GDM1 (cell line): ENCODE results near the gene SEMA7A.
"Not testable (repeated sequence)": the region's sequence is repeated elsewhere in the genome, so short reads cannot be mapped to it uniquely, and the experiment has no call there.

ENCODE experiments used
- DNase-seq: peaks from one replicate; lab custom pipeline; 2025; lab: John Stamatoyannopoulos, UW

Gene SEMA7A, protein sequence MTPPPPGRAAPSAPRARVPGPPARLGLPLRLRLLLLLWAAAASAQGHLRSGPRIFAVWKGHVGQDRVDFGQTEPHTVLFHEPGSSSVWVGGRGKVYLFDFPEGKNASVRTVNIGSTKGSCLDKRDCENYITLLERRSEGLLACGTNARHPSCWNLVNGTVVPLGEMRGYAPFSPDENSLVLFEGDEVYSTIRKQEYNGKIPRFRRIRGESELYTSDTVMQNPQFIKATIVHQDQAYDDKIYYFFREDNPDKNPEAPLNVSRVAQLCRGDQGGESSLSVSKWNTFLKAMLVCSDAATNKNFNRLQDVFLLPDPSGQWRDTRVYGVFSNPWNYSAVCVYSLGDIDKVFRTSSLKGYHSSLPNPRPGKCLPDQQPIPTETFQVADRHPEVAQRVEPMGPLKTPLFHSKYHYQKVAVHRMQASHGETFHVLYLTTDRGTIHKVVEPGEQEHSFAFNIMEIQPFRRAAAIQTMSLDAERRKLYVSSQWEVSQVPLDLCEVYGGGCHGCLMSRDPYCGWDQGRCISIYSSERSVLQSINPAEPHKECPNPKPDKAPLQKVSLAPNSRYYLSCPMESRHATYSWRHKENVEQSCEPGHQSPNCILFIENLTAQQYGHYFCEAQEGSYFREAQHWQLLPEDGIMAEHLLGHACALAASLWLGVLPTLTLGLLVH

DNA sequence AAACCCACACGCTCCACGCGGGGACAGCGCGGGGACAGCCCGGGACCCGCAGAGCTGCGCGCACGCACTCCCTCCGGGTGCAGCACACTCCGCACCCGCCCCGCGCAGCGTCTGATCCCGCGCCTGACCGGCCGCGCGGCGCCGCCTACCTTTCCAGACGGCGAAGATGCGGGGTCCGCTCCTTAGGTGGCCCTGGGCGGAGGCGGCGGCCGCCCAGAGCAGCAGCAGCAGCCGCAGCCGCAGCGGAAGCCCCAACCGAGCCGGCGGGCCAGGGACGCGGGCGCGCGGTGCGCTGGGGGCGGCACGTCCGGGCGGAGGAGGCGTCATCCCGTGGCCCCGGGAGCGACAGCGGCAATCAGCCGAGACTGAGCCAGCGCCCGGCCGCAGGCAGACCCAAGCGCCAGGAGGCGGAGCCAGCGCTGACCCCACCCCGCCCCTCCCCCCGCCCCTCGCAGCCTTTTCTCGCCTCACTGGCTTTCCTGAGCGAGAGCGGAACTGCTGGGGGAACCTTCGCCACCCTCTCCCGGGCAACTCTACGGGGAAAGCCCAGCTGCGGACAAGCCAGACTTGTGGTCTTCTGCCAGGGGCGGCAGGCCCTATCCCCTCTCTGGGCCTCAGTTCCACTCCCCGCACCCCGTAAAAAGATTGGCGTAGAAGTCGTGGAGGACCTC is at the start of gene SEMA7A:
TSS of gene SEMA7A (minus strand) at position 367 of the 671 bp plus-strand sequence. CDS start at position 327, 40 bp downstream.
- DNase-seq: peak; percentile 78

DNA sequence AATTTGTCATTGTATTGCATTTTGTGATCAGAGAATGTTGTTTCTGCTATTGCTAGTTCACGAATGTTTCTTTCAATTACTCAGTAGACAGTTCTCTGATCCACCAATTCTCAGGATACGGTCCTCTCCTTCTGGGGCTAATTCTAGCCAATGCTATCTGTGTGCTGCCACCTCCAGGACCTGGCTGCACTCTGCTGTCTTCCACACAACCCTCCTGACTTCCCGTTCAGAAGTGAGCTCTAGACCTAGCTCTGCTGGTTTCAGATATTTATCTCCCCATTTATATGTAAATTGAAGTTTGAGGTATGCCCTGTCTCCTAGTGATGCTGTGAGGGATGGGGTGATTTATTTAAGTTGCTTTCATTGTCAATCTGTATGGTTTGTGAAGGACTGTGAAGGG is 48.9 kb upstream of the SEMA7A start:
- no peak for DNase-seq

DNA sequence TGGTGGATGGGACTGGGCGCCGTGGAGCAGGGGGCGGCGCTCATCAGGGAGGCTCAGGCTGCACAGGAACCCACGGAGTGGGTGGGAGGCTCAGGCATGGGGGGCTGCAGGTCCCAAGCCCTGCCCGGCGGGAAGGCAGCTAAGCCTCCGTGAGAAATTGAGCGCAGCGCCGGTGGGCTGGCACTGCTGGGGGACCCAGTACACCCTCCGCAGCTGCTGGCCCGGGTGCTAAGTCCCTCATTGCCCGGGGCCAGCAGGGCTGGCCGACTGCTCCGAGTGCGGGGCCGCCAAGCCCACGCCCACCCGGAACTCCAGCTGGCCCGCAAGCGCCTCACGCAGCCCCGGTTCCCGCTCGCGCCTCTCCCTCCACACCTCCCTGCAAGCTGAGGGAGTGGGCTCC is 46.6 kb upstream of the SEMA7A start:
- DNase-seq: not testable (repeated sequence)

DNA sequence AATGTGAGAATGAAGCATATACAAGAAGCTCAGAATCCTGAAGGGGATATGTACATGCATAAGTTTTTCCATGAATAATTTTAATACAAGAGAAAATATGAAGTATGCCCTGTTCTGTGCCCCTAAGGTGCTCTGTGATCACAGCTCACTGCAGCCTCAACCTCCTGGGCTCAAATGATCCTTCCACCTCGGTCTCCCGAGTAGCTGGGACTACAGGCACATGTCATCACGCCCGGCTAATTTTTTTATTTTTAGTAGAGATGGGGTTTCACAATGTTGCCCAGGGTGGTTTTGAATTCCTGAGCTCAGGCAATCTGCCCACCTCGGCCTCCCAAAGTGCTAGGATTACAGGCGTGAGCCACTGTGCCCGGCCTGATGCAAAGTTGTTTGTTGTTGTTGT is 37.9 kb upstream of the SEMA7A start:
- not testable (repeated sequence) for DNase-seq

DNA sequence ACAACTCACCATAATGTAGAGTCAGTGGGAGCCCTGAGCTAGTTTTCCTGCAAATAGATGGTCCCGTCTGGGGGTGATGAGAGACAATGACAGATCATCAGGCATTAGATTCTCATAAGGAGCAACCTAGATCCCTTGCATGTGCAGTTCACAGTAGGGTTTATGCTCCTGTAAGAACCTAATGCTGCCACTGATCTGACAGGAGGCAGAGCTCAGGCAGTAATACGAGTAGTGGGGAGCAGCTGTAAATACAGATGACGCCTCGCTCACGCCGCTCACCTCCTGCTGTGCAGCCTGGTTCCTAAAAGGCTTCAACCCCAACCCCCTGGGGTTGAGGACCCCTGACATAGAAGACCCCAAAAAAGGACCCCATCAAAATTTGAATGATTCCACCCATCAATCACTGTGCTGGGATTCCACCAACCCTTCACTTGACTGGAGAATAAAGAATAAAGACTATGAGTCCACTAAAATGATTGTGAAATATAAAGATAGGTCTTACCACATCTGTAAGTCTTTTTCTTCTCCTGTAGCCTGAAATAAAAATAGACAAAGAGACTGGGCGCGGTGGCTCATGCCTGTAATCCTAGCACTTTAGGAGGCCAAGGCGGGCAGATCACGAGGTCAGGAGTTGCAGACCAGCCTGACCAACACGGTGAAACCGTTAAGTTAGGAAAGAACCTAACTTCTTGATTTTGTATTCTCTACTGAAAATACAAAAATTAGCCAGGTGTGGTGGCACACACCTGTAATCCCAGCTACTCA is 37.1 kb upstream of the SEMA7A start:
- DNase-seq: no peak

DNA sequence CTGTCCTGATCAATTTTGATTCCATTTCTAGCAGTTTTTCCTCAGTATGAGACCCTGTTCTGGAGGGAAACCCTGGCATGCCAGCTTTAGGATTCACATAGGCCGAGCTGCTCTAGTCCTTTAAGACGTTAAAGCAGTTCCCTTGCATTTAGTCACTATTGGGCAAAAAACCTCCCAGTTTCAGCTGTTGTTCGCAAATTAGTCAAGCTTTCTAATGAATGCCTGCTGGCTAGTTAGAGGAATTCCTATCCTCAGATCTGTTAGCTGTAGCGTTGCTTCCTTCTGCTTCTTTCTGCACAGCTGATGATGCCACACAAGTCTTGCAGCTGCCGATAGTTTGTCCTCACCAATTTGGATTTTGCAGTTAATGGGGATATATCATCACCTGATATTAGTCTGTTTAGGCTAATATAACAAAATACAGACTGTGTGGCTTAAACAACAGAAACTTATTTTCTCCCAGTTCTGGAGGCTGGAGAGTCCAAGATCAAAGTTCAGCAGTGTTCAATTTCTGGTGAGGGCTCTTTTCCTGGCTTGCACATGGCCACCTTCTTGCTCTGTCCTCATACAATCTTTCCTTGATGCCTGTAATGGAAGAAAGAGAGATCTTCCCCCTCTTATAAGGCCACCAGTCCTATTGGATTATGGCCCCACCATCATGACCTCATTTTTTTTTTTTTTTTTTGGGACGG is 34.7 kb upstream of the SEMA7A start:
- DNase-seq: no peak

DNA sequence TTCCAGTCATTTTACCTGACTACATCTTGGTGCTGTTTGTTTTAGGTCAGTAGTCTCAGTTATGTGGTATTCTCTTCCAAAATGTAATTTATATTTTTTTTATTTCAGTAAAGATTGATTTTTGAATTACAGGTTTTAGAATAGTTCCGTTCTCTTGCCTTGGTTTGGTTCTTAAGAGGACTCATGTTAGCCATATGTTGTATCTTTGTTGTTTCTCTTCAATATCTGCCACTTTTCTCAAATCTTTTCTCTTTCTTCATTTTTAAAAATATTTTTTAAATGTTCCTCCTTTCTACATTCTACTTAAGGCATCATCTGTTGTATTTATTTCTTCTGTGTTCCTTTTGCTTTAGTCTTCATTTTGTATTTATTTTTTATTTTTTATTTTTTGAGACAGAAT is 32.8 kb upstream of the SEMA7A start:
- no peak for DNase-seq

DNA sequence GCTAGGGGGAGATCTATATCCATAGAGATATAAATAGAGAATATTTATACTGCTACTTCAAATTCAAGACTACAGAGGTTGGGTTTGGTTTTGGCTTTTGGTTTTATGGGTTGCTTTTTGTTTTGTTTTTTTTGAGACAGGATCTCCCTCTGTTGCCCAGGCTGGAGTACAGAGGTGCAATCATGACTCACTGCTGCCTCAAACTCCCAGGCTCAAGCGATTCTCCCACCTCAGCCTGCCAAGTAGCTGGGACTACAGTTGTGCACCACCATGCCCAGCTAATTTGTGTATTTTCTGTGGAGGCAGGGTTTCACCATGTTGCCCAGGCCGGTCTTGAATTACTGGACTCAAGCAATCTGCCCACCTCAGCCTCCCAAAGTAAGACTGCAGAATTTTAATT is 31.1 kb upstream of the SEMA7A start:
- DNase-seq: no peak

DNA sequence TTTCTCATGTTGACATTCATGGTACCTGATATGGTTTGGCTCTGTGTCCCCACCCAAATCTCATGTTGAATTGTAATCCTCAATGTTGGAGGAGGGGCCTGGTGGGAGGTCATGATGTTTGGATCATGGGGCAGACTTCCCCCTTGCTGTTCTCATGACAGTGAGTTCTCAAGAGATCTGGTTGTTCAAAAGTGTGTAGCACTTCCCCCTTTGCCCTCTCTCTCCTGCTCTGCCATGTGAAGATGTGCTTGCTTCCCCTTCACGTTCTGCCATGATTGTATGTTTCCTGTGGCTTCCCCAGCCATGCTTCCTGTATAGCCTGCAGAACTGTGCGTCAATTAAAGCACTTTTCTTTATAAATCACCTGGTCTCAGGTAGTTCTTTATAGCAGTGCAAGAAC is 30.5 kb upstream of the SEMA7A start:
- peak; percentile 27 for DNase-seq

DNA sequence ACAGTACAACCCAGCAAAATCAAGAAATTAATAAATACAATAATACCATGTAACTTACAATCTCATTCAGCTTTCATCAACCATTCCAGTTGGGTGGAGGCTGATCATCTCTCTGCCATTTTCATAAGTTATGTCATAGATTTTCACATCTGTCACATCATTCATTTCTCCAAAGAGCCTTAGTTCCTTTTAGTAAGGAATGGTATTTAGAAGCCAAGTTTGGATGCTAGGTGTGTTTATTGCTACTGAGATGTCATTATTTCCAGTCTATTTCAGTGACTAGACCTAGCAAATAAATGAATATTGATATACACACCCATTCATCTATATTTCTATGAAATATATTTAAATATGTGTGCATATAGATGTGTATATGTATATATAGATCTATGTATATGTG is 29.9 kb upstream of the SEMA7A start:
- DNase-seq: no peak

DNA sequence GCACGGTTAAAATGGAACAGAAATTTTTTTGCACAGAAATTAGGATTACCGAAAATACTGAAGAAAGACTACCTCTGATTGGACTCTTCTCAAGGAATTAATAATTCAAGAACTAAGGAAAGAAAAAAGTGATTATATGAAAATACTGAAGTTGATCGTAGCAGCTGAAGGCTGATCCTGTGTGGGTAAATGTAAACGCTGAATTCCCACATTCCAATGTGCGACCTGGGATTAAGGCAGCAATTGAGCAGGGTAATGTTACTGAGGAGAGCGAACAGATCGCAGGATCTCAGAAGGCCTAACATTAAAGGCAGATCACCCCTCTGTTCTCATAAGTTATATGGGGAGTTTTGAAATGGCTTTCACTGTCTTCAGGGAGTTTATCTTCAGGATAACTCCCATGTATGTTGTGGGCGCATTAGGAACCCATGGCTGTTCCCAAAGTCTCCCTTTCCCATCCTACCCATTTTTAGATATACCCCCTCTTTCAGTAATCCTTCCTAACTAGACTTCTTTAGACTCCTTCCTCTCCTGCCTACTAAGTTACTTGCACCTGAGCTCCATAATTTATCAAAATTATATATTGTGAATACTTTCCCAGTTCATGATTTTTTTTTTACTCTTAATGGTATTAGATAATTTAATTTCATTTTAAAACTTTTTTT is 28.2 kb upstream of the SEMA7A start:
- DNase-seq: no peak

DNA sequence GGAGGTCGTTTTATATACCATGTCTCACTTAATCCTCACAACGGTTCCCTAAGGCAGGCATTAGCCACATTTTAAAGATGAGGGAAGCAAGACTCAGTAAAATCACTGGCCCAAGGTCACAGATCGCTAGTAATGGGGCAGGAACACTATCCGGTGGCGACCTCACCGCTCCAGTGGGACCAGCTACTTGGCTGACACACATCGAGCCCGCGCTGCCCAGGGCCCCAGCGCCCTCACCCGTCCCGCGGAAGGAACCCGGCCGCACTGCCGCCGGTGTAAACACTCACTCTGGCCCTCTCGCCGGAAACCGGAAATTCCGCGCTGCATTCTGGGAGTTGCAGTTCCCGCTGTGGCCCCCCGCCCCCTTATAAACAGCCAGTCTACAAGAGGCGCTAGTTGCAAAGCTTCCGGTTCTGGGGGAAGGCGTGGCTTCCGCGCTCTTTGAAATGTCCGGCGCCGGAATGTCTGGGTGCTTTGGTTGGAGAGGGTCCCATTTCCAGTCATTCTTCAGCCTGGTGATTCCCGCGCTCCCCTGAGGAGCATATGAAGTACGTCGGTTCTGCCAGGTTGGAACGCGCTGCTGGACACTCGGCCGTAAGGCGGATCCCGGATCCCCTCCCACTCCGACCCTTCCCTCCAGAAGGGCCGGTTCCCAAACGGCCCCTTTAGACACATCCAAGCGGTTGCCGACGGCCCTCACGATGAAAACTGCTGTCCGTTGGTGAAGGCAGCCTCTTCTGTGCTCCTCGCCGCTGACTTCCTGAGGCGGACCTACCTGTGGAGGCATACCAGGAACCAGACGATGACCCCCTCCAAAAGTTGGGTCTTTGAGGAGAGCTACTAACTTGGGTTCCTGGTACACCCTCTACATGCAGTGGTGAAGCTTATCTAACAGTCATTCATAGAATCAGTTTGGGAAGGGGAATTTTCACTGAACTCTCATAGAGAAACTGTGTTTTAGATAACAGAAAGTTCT is 27.4 kb upstream of the SEMA7A start, which contains the start of gene UBL7:
TSS of gene UBL7 (minus strand) at position 290 of the 976 bp plus-strand sequence. CDS start 2,293 bp downstream, outside the sequence.
- peak; percentile 92 for DNase-seq

DNA sequence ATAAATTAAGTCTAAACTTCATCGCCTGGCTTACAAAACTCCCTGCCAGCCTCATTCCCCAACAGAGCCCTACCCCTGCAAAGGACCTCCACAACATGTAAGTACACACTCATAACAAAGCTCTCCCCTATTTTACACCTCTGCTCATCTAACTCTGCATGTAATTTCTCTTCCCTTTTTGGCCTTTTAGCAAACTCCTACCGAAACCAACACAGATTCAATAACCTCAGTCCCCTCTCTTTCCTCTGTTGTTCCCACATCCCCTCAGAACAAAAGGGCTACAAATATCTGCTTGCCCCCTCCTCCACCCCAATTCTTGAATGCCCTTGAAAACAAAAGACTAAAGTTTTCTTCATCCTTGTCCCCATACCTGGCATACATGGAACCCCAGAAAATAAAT is 26.5 kb upstream of the SEMA7A start:
- DNase-seq: no peak

DNA sequence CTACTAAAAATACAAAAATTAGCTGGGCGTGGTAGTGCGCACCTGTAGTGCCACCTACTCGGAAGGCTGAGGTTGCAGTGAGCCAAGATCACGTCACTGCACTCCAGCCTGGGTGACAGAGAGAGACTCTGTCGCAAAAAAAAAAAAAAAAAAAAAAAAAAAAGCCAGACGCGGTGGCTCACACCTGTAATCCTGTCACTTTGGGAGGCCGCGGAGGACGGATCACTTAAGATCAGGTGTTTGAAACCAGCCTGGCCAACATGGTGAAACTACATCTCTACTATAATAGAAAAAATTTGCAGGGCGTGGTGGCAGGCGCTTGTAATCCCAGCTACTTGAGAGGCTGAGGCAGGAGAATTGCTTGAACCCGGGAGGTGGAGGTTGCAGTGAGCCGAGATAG is 26.0 kb upstream of the SEMA7A start:
- not testable (repeated sequence) for DNase-seq

DNA sequence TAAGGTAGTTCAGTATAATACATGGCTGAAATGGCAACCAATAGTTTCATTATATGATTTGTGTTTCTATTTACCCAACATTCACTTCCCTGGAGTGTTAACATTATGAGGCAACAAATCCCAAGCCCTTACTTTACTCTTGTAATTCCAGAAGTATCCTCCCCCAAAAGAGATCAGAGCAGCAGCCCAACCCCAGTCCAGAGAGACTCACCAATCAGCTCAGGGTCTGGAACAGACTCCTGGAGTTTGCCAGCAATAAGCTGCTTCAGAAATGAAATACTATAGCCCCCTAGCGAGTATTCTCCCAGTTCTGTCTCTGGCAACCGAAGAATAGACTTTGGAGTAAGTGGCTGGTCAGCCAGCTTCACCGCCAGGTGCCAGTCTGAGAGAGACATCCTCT is 24.7 kb upstream of the SEMA7A start:
- DNase-seq: no peak

DNA sequence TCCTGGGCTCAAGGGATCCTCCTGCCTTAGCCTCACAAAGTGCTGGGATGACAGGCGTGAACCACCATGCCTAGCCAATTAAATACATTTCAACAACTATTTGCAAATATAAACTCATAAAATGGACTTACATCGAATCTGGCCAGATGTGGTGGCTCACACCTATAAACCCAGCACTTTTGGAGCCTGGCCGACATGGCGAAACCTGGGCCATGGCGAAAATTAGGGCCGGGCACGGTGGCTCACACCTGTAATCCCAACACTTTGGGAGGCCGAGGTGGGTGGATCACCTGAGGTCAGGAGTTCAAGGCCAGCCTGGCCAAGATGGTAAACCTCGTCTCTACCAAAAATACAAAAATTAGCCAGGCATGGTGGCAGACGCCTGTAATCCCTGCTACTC is 23.3 kb upstream of the SEMA7A start:
- DNase-seq: not testable (repeated sequence)

DNA sequence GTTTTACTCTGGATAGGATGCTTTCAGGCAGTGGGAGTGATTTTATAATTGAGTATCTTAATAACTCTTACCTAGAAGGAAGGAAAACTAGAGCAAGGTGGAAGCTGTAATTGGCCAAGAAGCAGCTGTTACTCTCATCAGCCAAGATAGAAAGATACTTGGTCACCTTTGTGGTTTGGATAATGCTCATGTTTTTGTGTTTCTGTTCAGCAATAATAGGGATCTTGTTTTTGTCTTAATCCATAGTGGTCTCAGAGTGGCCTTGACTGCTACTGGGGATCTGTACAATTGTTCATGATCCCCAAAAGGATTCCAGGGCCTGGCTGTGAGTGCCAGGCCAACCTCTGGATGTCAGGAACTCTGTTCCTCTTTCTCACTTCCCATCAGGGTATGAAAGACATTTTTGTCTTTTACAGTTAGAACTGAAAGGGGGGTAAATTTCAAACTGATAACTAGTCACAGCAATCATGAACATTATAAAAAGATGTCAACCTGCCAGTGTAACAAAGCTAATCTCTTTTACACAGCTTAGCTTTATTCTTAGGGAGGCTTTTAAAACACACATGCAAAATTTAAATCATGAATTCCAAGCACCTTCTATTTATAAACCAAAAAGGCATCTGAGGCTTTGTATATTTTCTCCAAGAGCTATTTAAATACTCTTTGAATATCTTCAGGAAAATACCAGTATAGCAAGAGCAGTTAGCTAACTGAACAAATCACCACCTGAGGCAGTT is 21.2 kb upstream of the SEMA7A start:
- no peak for DNase-seq

DNA sequence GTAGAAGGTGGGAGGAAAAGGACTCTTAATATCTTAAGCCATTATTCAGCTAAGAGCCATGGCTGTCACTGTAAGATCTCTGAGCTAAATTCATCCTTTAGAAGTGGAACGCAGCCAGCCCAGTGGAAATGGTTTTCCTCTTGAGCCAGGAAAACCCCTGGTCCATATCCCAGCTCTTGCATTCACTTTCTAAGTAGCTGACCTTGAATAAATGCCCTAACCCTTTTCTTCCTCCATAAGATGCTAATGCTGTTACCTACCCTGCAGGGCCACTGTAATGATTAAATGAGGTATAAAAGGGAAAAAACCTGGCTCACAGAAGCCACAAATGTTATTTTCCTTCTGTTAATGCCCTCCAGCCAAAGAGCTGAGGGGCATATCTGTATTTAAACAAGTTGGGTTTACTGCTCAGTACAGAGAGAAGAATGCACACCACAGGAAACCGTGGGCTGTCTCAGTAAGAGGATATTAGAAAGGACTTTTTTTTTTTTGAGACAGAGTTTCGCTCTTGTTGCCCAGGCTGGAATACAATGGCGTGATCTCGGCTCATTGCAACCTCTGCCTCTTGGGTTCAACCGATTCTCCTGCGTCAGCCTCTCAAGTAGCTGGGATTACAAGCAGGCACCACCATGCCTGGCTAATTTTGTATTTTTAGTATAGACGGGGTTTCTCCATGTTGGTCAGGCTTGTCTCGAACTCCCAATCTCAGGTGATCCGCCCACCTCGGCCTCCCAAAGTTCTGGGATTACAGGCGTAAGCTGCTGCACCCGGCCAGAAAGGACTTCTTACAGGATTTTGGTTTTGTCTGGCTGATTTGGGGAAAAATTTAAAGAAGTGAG is 20.4 kb upstream of the SEMA7A start:
- DNase-seq: no peak
